Esophagus squamous epithelium (tissue), 5 donors: ENCODE measurements around the gene MEPE. TPM values are rescaled to one million over a fixed set of nuclear protein-coding genes. Genes with fewer than 3 reads are reported as not detected.

ENCODE experiments used
- DNase-seq: peaks from one replicate; lab custom pipeline; 2025; lab: John Stamatoyannopoulos, UW
- H3K27ac ChIP-seq, 4 donors: fragments of 200-600 bp; sonication (generic); one replicate each; pipeline ENCODE4 v1.5.1; 2016 to 2019; ENCODE audit warnings: mild to moderate bottlenecking in 1 of 4
- H3K27me3 ChIP-seq, 4 donors: fragments of 200-600 bp; sonication (generic); 1 replicate in 3 of 4; 2 replicates in 1 of 4; pipeline versions ENCODE4 v1.5.1 to v1.6.0; 2017 to 2021; ENCODE audit warnings: antibody characterized with exemption in 1 of 4
- H3K36me3 ChIP-seq, 3 donors: fragments of 200-600 bp; sonication (generic); one replicate each; pipeline ENCODE4 v1.5.1; 2016 to 2019
- H3K4me1 ChIP-seq, 3 donors: fragments of 200-600 bp; sonication (generic); one replicate each; pipeline ENCODE4 v1.5.1; 2017 to 2019
- H3K4me3 ChIP-seq, 4 donors: fragments of 200-600 bp; sonication (generic); 1 replicate in 3 of 4; 2 replicates in 1 of 4; pipeline ENCODE4 v1.5.1; 2016 to 2019; ENCODE audit warnings: mild to moderate bottlenecking in 2 of 4, moderate library complexity in 1 of 4
- H3K9me3 ChIP-seq, 3 donors: fragments of 200-600 bp; sonication (generic); one replicate each; pipeline ENCODE4 v1.5.1; 2016 to 2019
- CTCF ChIP-seq, 6 experiments: fragments of 450-650 bp in 4 of 6; fragments of 200-600 bp in 2 of 6; sonication (generic) in 2 of 6; IDR thresholded peaks; one replicate each; pipeline ENCODE4 v1.5.1; 2016 to 2019; ENCODE audit warnings: antibody characterized with exemption in 6 of 6, mild to moderate bottlenecking in 4 of 6, moderate library complexity in 4 of 6
- POLR2A ChIP-seq, 4 donors: fragments of 450-650 bp; IDR thresholded peaks; one replicate each; pipeline ENCODE4 v1.6.1; 2017; ENCODE audit warnings: antibody characterized with exemption in 4 of 4, mild to moderate bottlenecking in 4 of 4, moderate library complexity in 3 of 4
- whole genome bisulfite sequencing, 2 donors: methylation state at CpG; one replicate each; pipeline ENCODE4 v1.1.5; 2018; 5-methylcytosine and 5-hydroxymethylcytosine counted together
- intact Hi-C: fragments of 100-400 bp; cut with DNase I; formaldehyde crosslinking; loops from one replicate; pipeline ENCODE4 v1.15.0; 2022
- total RNA-seq, 4 donors: library from RNA; depleted of rRNA; stranded (reverse); fragments of >200 nt; gene quantifications; one replicate each; pipeline ENCODE4 v1.1.0, GENCODE V29; 2016
- donor health status: DM: yes; HTN: yes; CAD: no.

The MEPE gene
- total RNA-seq, 4 donors from 2014 or later = not detected

DNA sequence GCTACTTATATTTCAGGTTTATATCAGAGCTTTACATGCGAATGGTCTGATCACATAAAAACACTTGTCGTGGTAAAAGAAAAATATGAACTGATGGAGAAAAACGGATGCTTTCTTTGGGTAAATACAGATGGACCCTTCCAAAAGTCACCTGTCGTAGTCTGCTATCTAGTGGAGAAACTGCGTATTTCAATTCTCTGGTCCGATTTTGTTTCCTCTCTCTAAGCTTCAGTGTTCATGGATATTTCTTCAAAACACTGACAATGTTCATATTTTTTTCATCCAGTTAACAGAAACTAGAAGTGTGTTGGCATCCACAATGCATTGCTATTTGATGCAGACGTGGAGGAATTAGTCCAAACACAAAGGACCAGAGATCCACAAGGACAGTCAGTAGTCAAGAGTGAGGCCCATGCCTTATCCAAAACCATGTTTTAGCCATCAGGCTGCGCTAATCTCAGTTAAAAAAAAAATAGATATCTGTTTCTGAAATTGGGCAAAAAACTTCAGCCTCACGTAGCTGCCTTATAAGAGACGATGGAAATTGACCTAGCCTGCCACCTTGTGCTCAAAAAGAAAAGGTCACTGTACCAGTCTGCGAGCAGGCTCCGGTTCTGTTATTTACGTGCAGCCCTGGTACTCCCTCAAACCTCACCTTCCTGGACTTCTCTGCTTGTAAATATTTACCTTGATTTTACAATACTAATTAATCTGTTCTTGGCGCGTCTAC is 16.0 kb downstream of the MEPE start:
- 12 to 14% methylated on average over 15 of the region's 15 CpGs for WGBS, 2 donors
- Histone ChIP-seq H3K27ac (no peak overlapping the region), H3K36me3 (no peaks in the 10 kb centered on the region), H3K4me1 (peaks cover 0 to 13% (median 5%) of the 10 kb centered on the region in 3 donors), H3K27me3 (no peaks in the 10 kb centered on the region), H3K4me3 (peak overlapping the region in 1 of 4 donors; percentile 37), H3K9me3 (no peaks in the 10 kb centered on the region)
- DNase-seq = no peak
- TF ChIP-seq CTCF (IDR thresholded peaks at IDR 0.05) = peak; percentile 35 to 65 (median 56)
- no peak for TF ChIP-seq POLR2A (IDR thresholded peaks at IDR 0.05)
- intact Hi-C loops = no loop called here

GRCh38 chr4:87849612-87850011 is 16.8 kb downstream of the MEPE start:
- intact Hi-C loops = loop anchor here (10.0 kb wide), 1 partner anchor 365 kb away; no protein-coding TSS in a partner anchor

GRCh38 chr4:87851332-87851731 is 18.6 kb downstream of the MEPE start:
- DNase-seq = no peak
- Histone ChIP-seq H3K4me1 (peaks cover 0 to 13% (median 5%) of the 10 kb centered on the region in 3 donors), H3K36me3 (no peaks in the 10 kb centered on the region), H3K9me3 (no peaks in the 10 kb centered on the region), H3K4me3 (no peak overlapping the region), H3K27me3 (no peaks in the 10 kb centered on the region), H3K27ac (no peak overlapping the region)
- TF ChIP-seq CTCF (IDR thresholded peaks at IDR 0.05) (no peak), POLR2A (IDR thresholded peaks at IDR 0.05) (no peak)
- WGBS, 2 donors = 82 to 85% methylated on average over 8 of the region's 8 CpGs
- intact Hi-C loops = loop anchor here (10.0 kb wide), 1 partner anchor 363 kb away; no protein-coding TSS in a partner anchor

More at GRCh38 chr4:87849612-87850011, 16.8 kb downstream of the MEPE start:
- H3K27ac ChIP-seq = no peak overlapping the region
- H3K27me3 ChIP-seq = no peaks in the 10 kb centered on the region
- H3K4me1 ChIP-seq = peaks cover 0 to 13% (median 5%) of the 10 kb centered on the region in 3 donors
- no peak for DNase-seq
- no peaks in the 10 kb centered on the region for H3K9me3 ChIP-seq
- TF ChIP-seq CTCF (IDR thresholded peaks at IDR 0.05) (no peak), POLR2A (IDR thresholded peaks at IDR 0.05) (no peak)
- WGBS, 2 donors = 42 to 52% methylated on average over 4 of the region's 4 CpGs
- H3K4me3 ChIP-seq = no peak overlapping the region
- H3K36me3 ChIP-seq = no peaks in the 10 kb centered on the region

DNA sequence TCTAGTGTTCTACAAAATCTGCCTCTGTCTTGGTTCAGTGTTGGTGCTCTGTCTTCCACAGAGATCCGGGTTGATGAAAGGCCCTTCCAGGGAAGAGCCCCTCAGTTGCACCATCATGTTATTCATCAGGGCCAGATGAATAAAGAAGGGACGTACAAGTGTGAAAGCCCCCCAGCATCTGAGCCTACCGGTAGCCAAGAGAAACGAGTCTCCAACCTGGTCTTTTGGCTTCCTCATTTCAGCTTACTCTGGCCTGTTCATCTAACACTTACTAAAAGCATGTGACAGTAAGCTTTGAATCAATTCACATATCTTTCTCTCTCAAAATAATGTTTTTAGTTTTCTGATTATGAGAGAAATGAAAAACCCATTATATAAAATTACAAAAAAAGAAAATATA is 19.2 kb downstream of the MEPE start:
- Histone ChIP-seq H3K27me3 (no peaks in the 10 kb centered on the region), H3K4me1 (peaks cover 0 to 13% (median 5%) of the 10 kb centered on the region in 3 donors), H3K36me3 (no peaks in the 10 kb centered on the region), H3K27ac (no peak overlapping the region), H3K9me3 (no peaks in the 10 kb centered on the region), H3K4me3 (no peak overlapping the region)
- no peak for DNase-seq
- 73 to 85% methylated on average over 4 of the region's 4 CpGs for WGBS, 2 donors
- TF ChIP-seq CTCF (IDR thresholded peaks at IDR 0.05) = no peak
- TF ChIP-seq POLR2A (IDR thresholded peaks at IDR 0.05) = no peak
- intact Hi-C loops = loop anchor here (10.0 kb wide), 1 partner anchor 363 kb away; no protein-coding TSS in a partner anchor

DNA sequence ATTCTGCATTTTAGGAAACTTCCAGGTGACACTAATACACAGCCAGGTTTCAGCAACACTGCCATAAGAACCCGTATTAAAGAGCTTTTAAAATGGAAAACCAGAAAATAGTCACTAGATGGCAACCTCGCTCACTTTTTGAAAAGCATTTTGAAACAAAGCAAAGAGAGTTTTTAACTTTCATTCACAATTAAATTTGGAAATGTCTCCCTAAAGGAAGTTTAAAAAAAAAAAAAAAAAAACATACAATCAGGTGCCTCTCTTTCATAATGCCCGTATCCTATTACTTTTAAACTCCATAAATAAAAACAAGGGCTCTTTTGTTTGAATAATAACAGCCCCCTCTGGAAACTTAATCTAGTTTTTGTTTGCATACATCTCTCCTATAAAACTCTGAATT is 20.3 kb downstream of the MEPE start:
- WGBS, 2 donors = 2% methylated on average over 3 of the region's 3 CpGs
- Histone ChIP-seq H3K4me3 (no peak overlapping the region), H3K27ac (no peak overlapping the region), H3K36me3 (no peaks in the 10 kb centered on the region), H3K4me1 (peaks cover 0 to 13% (median 5%) of the 10 kb centered on the region in 3 donors), H3K9me3 (no peaks in the 10 kb centered on the region), H3K27me3 (no peaks in the 10 kb centered on the region)
- no peak for DNase-seq
- intact Hi-C loops = loop anchor here (10.0 kb wide), 1 partner anchor 362 kb away; no protein-coding TSS in a partner anchor
- TF ChIP-seq CTCF (IDR thresholded peaks at IDR 0.05) (peak in 5 of 6 experiments; percentile 17 to 49 (median 37)), POLR2A (IDR thresholded peaks at IDR 0.05) (no peak)
